ENCODE measurements around the gene UAP1. TPM values are rescaled to one million over a fixed set of nuclear protein-coding genes. Genes with fewer than 3 reads are reported as not detected.

UAP1 gene
- polyA plus RNA-seq, 1 of the 3 experiments (the other 2 are of a cell fraction) = 32.3 TPM

- Histone ChIP-seq H3K36me3 (replicated peaks in 1 of 2; ENCODE audit: control insufficient read depth in 1 of 2, insufficient read depth in 2 of 2, low read length in 1 of 2) (no peaks in the 10 kb centered on the region), H3K9me3 (no peaks in the 10 kb centered on the region), H3F3A (replicated peaks; ENCODE audit: insufficient read depth) (no peaks in the 10 kb centered on the region), H3K27ac (ENCODE audit: low read depth in 2 of 2, low read length in 1 of 2) (no peak overlapping the region), H4K20me1 (ENCODE audit: insufficient read depth) (no peaks in the 10 kb centered on the region), H2AFZ (ENCODE audit: low read depth) (no peak overlapping the region), H3K4me1 (ENCODE audit: control insufficient read depth in 1 of 2, insufficient read depth in 2 of 2, low read depth in 1 of 2, low read length in 1 of 2) (no peaks in the 10 kb centered on the region), H3K9ac (no peak overlapping the region), H3K27me3 (ENCODE audit: insufficient read depth) (no peaks in the 10 kb centered on the region), H3K9me2 (no peaks in the 10 kb centered on the region), H3K4me2 (no peak overlapping the region), H3K79me2 (ENCODE audit: insufficient read depth) (no peaks in the 10 kb centered on the region), H3K4me3 (ENCODE audit: low read depth in 2 of 2, low read length in 1 of 2) (no peak overlapping the region)
- TF ChIP-seq REST (IDR thresholded peaks at IDR 0.05; ENCODE audit: low read depth, low read length) (no peak), MXI1 (IDR thresholded peaks at IDR 0.05; ENCODE audit: low read depth, low read length) (no peak), SIN3A (IDR thresholded peaks at IDR 0.05; ENCODE audit: borderline replicate concordance, low read depth, low read length) (no peak)
- CTCF ChIA-PET = interaction anchor here (1.5 kb wide), 1 partner anchor 11 kb away, joined by 3 read pairs; no protein-coding TSS in a partner anchor
- WGBS (ENCODE audit: low lambda C conversion rate) = 92% methylated on average over 1 of the region's 1 CpG
- POLR2A ChIA-PET = no interaction called here
- no peak for DNase-seq
Measured at GRCh38 chr1:162554258-162554657, 7.3 kb upstream of the UAP1 start.

- H3K9me3 ChIP-seq = no peaks in the 10 kb centered on the region
- H3F3A ChIP-seq (replicated peaks; ENCODE audit: insufficient read depth) = no peaks in the 10 kb centered on the region
- no peaks in the 10 kb centered on the region for H4K20me1 ChIP-seq (ENCODE audit: insufficient read depth)
- no peak overlapping the region for H3K4me3 ChIP-seq (ENCODE audit: low read depth in 2 of 2, low read length in 1 of 2)
- no peaks in the 10 kb centered on the region for H3K27me3 ChIP-seq (ENCODE audit: insufficient read depth)
- H3K36me3 ChIP-seq (replicated peaks in 1 of 2; ENCODE audit: control insufficient read depth in 1 of 2, insufficient read depth in 2 of 2, low read length in 1 of 2) = no peaks in the 10 kb centered on the region
- 76% methylated on average over 3 of the region's 3 CpGs for WGBS (ENCODE audit: low lambda C conversion rate)
- H3K27ac ChIP-seq (ENCODE audit: low read depth in 2 of 2, low read length in 1 of 2) = no peak overlapping the region
- DNase-seq = no peak
- H3K4me1 ChIP-seq (ENCODE audit: control insufficient read depth in 1 of 2, insufficient read depth in 2 of 2, low read depth in 1 of 2, low read length in 1 of 2) = peaks cover 0 to 7% of the 10 kb centered on the region in 2 experiments; a peak in 3 of 4 replicates
- no peaks in the 10 kb centered on the region for H3K9me2 ChIP-seq
- peaks cover 10% of the 10 kb centered on the region for H3K79me2 ChIP-seq (ENCODE audit: insufficient read depth)
- CTCF ChIA-PET = interaction anchor here (1.1 kb wide), 1 partner anchor 19 kb away, joined by 3 read pairs; no protein-coding TSS in a partner anchor
- H3K9ac ChIP-seq = no peak overlapping the region
- H3K4me2 ChIP-seq = no peak overlapping the region
- H2AFZ ChIP-seq (ENCODE audit: low read depth) = no peak overlapping the region
- POLR2A ChIA-PET = no interaction called here
- TF ChIP-seq TAF1 (IDR thresholded peaks at IDR 0.05; ENCODE audit: borderline replicate concordance, low read depth, low read length) (no peak), MXI1 (IDR thresholded peaks at IDR 0.05; ENCODE audit: low read depth, low read length) (no peak), EZH2phosphoT487 (IDR thresholded peaks at IDR 0.05; ENCODE audit: borderline replicate concordance, low read depth) (no peak), RAD21 (IDR thresholded peaks at IDR 0.05; ENCODE audit: low read length) (no peak), SMC3 (IDR thresholded peaks at IDR 0.05; ENCODE audit: low read depth, low read length) (no peak), SIN3A (IDR thresholded peaks at IDR 0.05; ENCODE audit: borderline replicate concordance, low read depth, low read length) (no peak), POLR2AphosphoS5 (IDR thresholded peaks at IDR 0.05; ENCODE audit: low read depth, low read length) (no peak), CTCF (IDR thresholded peaks at IDR 0.05) (no peak), NRF1 (IDR thresholded peaks at IDR 0.05; ENCODE audit: low read depth, low read length) (no peak), PBX3 (IDR thresholded peaks at IDR 0.05) (no peak), NFIC (IDR thresholded peaks at IDR 0.05; ENCODE audit: borderline replicate concordance) (no peak), RFX5 (IDR thresholded peaks at IDR 0.05; ENCODE audit: low read length) (no peak), CHD2 (IDR thresholded peaks at IDR 0.05; ENCODE audit: low read length, partially characterized antibody) (no peak), REST (IDR thresholded peaks at IDR 0.05; ENCODE audit: low read depth, low read length) (no peak), USF2 (IDR thresholded peaks at IDR 0.05; ENCODE audit: borderline replicate concordance, low read depth, low read length) (no peak)
Measured at GRCh38 chr1:162557536-162557935, 4.0 kb upstream of the UAP1 start.

All from SK-N-SH (cell line).